AG20443 (cell line): ENCODE measurements around the gene ERRFI1.

Experiments used
- DNase-seq: peaks from one replicate; pipeline ENCODE4 v3.0.0; 2012; ENCODE audit warnings: low spot score, mixed read lengths

The ERRFI1 gene

DNA sequence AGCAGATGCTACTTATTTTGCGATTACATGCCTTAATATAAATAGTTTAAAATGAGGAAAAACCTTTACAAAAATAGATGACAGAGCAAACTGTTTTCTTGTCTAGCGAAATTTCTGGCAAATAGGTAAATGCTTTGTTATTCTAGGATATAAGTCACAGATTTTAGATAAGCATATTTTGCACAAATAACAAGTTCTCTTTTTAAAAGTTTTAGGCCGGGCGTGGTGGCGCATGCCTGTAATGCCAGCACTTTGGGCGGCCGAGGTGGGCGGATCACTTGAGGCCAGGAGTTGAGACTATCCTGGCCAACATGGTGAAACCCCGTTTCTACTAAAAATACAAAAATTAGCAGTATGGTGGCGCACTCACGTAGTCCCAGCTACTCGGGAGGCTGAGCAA, 20.3 kb upstream of the ERRFI1 start:
- DNase-seq: no peak

GRCh38 chr1:8043621-8044020, 17.5 kb upstream of the ERRFI1 start:
- DNase-seq: no peak

GRCh38 chr1:8042134-8042533, 16.0 kb upstream of the ERRFI1 start:
- DNase-seq: no peak

DNA sequence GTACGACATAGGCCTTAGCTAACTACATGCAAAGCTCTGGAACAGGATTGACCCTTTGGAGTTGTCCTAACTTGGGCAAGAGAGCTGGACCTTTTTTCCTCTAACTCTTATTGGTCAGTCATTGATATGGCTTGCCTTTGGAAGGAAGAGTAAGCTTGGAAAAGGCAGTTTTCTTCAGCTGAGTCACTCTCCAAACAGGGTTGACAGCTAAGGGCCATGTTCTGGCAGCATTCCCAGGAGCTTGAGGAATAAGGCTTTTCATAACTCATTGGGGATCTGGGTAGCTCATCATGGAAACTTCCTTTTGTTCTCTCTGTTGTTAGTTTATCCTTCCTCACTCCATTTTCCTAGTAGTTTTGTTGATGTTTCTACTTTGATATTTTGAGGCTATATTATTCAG, 14.5 kb upstream of the ERRFI1 start:
- peak; percentile 90 for DNase-seq

- DNase-seq: no peak
Measured at GRCh38 chr1:8039071-8039470, 13.0 kb upstream of the ERRFI1 start.

DNA sequence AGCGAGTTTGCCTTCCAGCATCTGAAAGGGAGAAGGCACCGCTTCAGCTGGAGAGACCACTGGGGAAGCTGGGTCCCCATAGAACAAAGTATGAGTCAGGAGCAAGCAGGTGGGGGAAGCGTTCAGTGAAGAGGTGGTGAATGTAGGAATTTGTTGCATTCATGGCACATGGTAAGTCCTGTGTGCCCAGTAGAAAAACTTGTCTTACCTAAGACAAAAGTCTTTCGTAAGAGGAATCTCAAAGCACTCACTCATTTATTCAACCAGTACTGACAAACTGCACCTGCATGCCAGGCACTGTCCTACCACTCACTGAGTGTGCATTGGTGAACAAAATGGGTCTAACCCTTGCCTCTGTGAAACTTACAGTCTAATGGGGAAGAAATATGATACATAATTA, 9.2 kb upstream of the ERRFI1 start:
- no peak for DNase-seq

- no peak for DNase-seq
Measured at GRCh38 chr1:8033322-8033721, 7.2 kb upstream of the ERRFI1 start.

- no peak for DNase-seq
Measured at GRCh38 chr1:8032366-8032910, 6.3 kb upstream of the ERRFI1 start.

GRCh38 chr1:8031176-8031785, 5.2 kb upstream of the ERRFI1 start:
- DNase-seq: peak; percentile 39

- no peak for DNase-seq
Measured at GRCh38 chr1:8028571-8028910, 2.4 kb upstream of the ERRFI1 start.

GRCh38 chr1:8027748-8028570, 1.9 kb upstream of the ERRFI1 start:
- DNase-seq: peak; percentile 60

- no peak for DNase-seq
Measured at GRCh38 chr1:8026976-8027747, 1.1 kb upstream of the ERRFI1 start.

GRCh38 chr1:8025671-8026144, 401 bp downstream of the ERRFI1 start:
- no peak for DNase-seq

DNA sequence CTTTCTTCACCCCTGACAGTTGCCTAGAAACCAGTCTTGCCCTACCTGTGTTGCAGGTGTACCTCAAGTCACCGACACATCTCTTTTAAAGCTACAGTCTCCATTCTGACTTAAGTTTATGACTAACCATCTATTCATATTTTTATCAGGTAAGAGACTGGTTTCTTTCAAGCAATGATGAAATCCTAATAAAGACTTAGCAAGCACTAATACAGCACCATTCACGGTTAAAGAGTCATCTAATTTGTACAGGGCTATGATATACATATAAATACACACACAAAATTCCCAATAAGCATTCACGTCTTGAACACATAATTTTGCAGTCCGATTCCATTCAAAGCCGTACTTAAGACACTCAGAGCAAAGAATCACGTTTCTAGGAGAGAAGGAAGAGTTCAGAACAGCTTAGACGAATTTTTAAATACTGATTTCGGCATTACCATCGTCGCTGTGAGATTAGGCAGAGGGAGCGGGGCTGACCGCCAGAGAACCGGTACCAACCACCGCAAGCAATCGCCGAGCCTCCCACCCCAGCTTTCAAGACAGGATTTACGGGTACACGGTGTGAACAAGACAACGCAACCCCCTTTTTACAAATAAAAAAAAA, 943 bp downstream of the ERRFI1 start:
- DNase-seq: no peak

- no peak for DNase-seq
Measured at GRCh38 chr1:8024329-8024728, 1.8 kb downstream of the ERRFI1 start.

GRCh38 chr1:8023995-8024313, 2.2 kb downstream of the ERRFI1 start:
- DNase-seq: no peak

DNA sequence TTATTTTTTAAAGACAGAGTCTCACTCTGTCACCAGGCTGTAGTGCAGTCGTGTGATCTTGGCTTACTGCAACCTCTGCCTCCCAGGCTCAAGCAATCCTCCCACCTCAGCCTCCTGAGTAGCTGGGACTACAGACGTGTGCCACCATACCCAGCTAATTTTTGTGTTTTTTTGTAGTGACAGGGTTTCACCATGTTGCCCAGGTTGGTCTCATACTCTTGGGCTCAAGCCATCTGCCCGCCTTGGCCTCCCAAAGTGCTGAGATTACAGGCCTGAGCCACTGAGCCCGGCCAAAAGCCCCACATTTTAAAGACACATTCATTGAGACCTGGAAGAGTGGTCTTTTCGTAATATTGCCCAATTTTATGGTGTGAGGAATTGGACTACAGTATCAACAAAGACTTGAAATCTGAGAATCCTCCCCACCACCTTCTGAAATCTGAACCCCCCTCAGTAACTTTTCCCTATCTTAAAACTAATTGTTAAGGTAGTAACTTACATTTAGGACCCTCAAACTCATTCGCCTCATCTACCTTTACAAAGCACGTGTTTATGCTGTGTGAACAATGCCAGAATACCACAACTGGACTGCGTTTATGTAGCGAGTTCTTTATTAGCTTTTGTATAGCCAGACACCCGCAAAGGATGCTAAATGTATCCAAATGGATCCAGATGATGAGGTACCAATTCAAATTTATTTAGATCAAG, 2.7 kb downstream of the ERRFI1 start:
- DNase-seq: no peak

- DNase-seq: no peak
Measured at GRCh38 chr1:8022395-8023286, 3.5 kb downstream of the ERRFI1 start.

GRCh38 chr1:8021676-8022266, 4.3 kb downstream of the ERRFI1 start:
- no peak for DNase-seq

- DNase-seq: no peak
Measured at GRCh38 chr1:8020032-8020431, 6.1 kb downstream of the ERRFI1 start.
